AG08395 (cell line): ENCODE measurements around the gene TMEM91.
"Not testable (repeated sequence)": the region's sequence is repeated elsewhere in the genome, so short reads cannot be mapped to it uniquely, and the experiment has no call there.

Experiments
- DNase-seq: peaks from one replicate; pipeline ENCODE4 v3.0.0; 2012; ENCODE audit warnings: mixed read lengths, low spot score

TMEM91 gene

GRCh38 chr19:41353466-41354342 lies 22.6 kb upstream of the TMEM91 start, which contains the start of gene TGFB1:
Gene TGFB1, minus strand, starts transcription at chr19:41353922. Its CDS starts 878 bp downstream, at chr19:41353044.
- peak; percentile 99 for DNase-seq

- DNase-seq: no peak
These were observed 21.9 kb upstream of the TMEM91 start for GRCh38 chr19:41354343-41354953.

GRCh38 chr19:41355035-41355434 lies 21.3 kb upstream of the TMEM91 start:
- no peak for DNase-seq

- DNase-seq: no peak
These were observed 20.5 kb upstream of the TMEM91 start for GRCh38 chr19:41355802-41356201.

- DNase-seq: no peak
These were observed 19.2 kb upstream of the TMEM91 start for GRCh38 chr19:41356984-41357739.

- no peak for DNase-seq
These were observed 18.6 kb upstream of the TMEM91 start for GRCh38 chr19:41357746-41358145.

GRCh38 chr19:41359741-41360140 lies 16.6 kb upstream of the TMEM91 start:
- no peak for DNase-seq

- DNase-seq: no peak
These were observed 14.0 kb upstream of the TMEM91 start for GRCh38 chr19:41362143-41362847.

- no peak for DNase-seq
These were observed 13.0 kb upstream of the TMEM91 start for GRCh38 chr19:41363371-41363752.

- DNase-seq: peak; percentile 99
These were observed 12.4 kb upstream of the TMEM91 start, which contains the start of gene B9D2 for GRCh38 chr19:41363753-41364523. Gene B9D2, minus strand, starts transcription at chr19:41364149. Its CDS starts 630 bp downstream, at chr19:41363519.

GRCh38 chr19:41364524-41365391 lies 11.6 kb upstream of the TMEM91 start:
- no peak for DNase-seq

- no peak for DNase-seq
These were observed 10.2 kb upstream of the TMEM91 start for GRCh38 chr19:41366089-41366488.

GRCh38 chr19:41367848-41368301 lies 8.5 kb upstream of the TMEM91 start:
- peak; percentile 67 for DNase-seq

- DNase-seq: no peak
These were observed 6.6 kb upstream of the TMEM91 start for GRCh38 chr19:41369769-41370168.

- not testable (repeated sequence) for DNase-seq
These were observed 5.2 kb upstream of the TMEM91 start for GRCh38 chr19:41371119-41371518.

GRCh38 chr19:41371541-41371940 lies 4.8 kb upstream of the TMEM91 start:
- no peak for DNase-seq

GRCh38 chr19:41372501-41372900 lies 3.8 kb upstream of the TMEM91 start:
- no peak for DNase-seq

- DNase-seq: peak; percentile 84
These were observed 2.3 kb upstream of the TMEM91 start for GRCh38 chr19:41373993-41374392.

GRCh38 chr19:41376998-41377365 lies 649 bp downstream of the TMEM91 start:
- no peak for DNase-seq
